SU-DHL-6 (cell line): ENCODE results near the gene XPOT.

Experiments used
- CTCF ChIP-seq: fragments of 200-600 bp; sonication (generic); IDR thresholded peaks from one replicate; pipeline ENCODE4 v1.5.1; 2017; ENCODE audit warnings: antibody characterized with exemption, mild to moderate bottlenecking, low read length, moderate library complexity; ENCODE audit not compliant: insufficient read depth, poor library complexity, severe bottlenecking
- EZH2phosphoT487 ChIP-seq: fragments of 200-600 bp; sonication (generic), shearing (Covaris generic); conservative IDR thresholded peaks from 2 replicates; pipeline ENCODE4 v1.6.1; 2018; ENCODE audit warnings: mild to moderate bottlenecking, antibody characterized with exemption, low read length, moderate library complexity, mixed read lengths

GRCh38 chr12:64362721-64363305, 41.4 kb upstream of the XPOT start:
- TF ChIP-seq CTCF (no peak), EZH2phosphoT487 (no peak)
